Parathyroid adenoma (tissue), 2 donors: Measurements from ENCODE around the gene HHEX.

Source experiments
- H2AFZ ChIP-seq: fragments of 300-600 bp; sonication (generic); one replicate; pipeline ENCODE4 v1.7.0; 2017; ENCODE audit warnings: antibody characterized with exemption, mild to moderate bottlenecking
- H3K27ac ChIP-seq: fragments of 300-600 bp; sonication (generic); one replicate; pipeline ENCODE4 v1.7.0; 2017
- H3K27me3 ChIP-seq: fragments of 300-600 bp; sonication (generic); one replicate; pipeline ENCODE4 v1.7.0; 2017; ENCODE audit warnings: low read length; ENCODE audit not compliant: control insufficient read depth, insufficient read depth
- H3K36me3 ChIP-seq: fragments of 300-600 bp; sonication (generic); one replicate; pipeline ENCODE4 v1.7.0; 2017; ENCODE audit warnings: low read length; ENCODE audit not compliant: control insufficient read depth, insufficient read depth
- H3K4me1 ChIP-seq: fragments of 300-600 bp; sonication (generic); one replicate; pipeline ENCODE4 v1.7.0; 2017; ENCODE audit warnings: control low read depth
- H3K4me2 ChIP-seq: fragments of 300-600 bp; sonication (generic); one replicate; pipeline ENCODE4 v1.7.0; 2017; ENCODE audit warnings: low read length
- H3K4me3 ChIP-seq: fragments of 300-600 bp; sonication (generic); one replicate; pipeline ENCODE4 v1.7.0; 2017; ENCODE audit warnings: low read depth, low read length
- H3K79me2 ChIP-seq: fragments of 300-600 bp; sonication (generic); one replicate; pipeline ENCODE4 v1.7.0; 2017; ENCODE audit warnings: control low read depth
- H3K9ac ChIP-seq: fragments of 300-600 bp; sonication (generic); one replicate; pipeline ENCODE4 v1.7.0; 2017; ENCODE audit warnings: mild to moderate bottlenecking
- H3K9me3 ChIP-seq: fragments of 300-600 bp; sonication (generic); one replicate; pipeline ENCODE4 v1.7.0; 2017; ENCODE audit warnings: low read length; ENCODE audit not compliant: control insufficient read depth
- CTCF ChIP-seq: fragments of 300-600 bp; sonication (generic); IDR thresholded peaks from one replicate; pipeline ENCODE4 v1.7.0; 2017; ENCODE audit warnings: antibody characterized with exemption, mild to moderate bottlenecking
- donor health status: primary hyperparathyroidism.

HHEX gene

GRCh38 chr10:92696606-92697383 is 7.0 kb downstream of the HHEX start:
- no peak overlapping the region for H2AFZ ChIP-seq
- no peak overlapping the region for H3K4me3 ChIP-seq
- no peak for TF ChIP-seq CTCF
- H3K36me3 ChIP-seq = no peaks in the 10 kb centered on the region
- no peak overlapping the region for H3K9ac ChIP-seq
- peaks cover 7% of the 10 kb centered on the region for H3K4me1 ChIP-seq
- H3K27me3 ChIP-seq = peaks cover 9% of the 10 kb centered on the region
- no peak overlapping the region for H3K4me2 ChIP-seq
- H3K79me2 ChIP-seq = no peaks in the 10 kb centered on the region
- H3K27ac ChIP-seq = no peak overlapping the region
- no peaks in the 10 kb centered on the region for H3K9me3 ChIP-seq

- no peak overlapping the region for H3K4me3 ChIP-seq
- H3K9ac ChIP-seq = no peak overlapping the region
- peak overlapping the region; percentile 18 for H2AFZ ChIP-seq
- H3K36me3 ChIP-seq = no peaks in the 10 kb centered on the region
- H3K79me2 ChIP-seq = no peaks in the 10 kb centered on the region
- H3K4me1 ChIP-seq = peaks cover 7% of the 10 kb centered on the region
- no peak overlapping the region for H3K4me2 ChIP-seq
- no peak overlapping the region for H3K27ac ChIP-seq
- H3K9me3 ChIP-seq = no peaks in the 10 kb centered on the region
- H3K27me3 ChIP-seq = peaks cover 9% of the 10 kb centered on the region
- TF ChIP-seq CTCF = no peak
Observed at GRCh38 chr10:92697663-92698511, 8.1 kb downstream of the HHEX start.

GRCh38 chr10:92699193-92699517 is 9.4 kb downstream of the HHEX start:
- Histone ChIP-seq H3K27ac (no peak overlapping the region), H3K4me3 (peak overlapping the region; percentile 51), H3K9me3 (no peaks in the 10 kb centered on the region), H3K27me3 (peaks cover 2% of the 10 kb centered on the region), H3K36me3 (no peaks in the 10 kb centered on the region), H3K4me1 (peaks cover 7% of the 10 kb centered on the region), H3K9ac (no peak overlapping the region), H2AFZ (peak overlapping the region; percentile 74), H3K79me2 (no peaks in the 10 kb centered on the region), H3K4me2 (peak overlapping the region; percentile 68)
- no peak for TF ChIP-seq CTCF

- TF ChIP-seq CTCF = no peak
- Histone ChIP-seq H2AFZ (peak overlapping the region; percentile 74), H3K27ac (no peak overlapping the region), H3K36me3 (no peaks in the 10 kb centered on the region), H3K27me3 (peaks cover 2% of the 10 kb centered on the region), H3K9me3 (no peaks in the 10 kb centered on the region), H3K4me3 (peak overlapping the region; percentile 51), H3K9ac (no peak overlapping the region), H3K4me2 (peak overlapping the region; percentile 68), H3K4me1 (peaks cover 7% of the 10 kb centered on the region), H3K79me2 (no peaks in the 10 kb centered on the region)
Observed at GRCh38 chr10:92699518-92700381, 10.0 kb downstream of the HHEX start.
